GM13977 (cell line): Measurements from ENCODE around the gene ITPK1.

Experiments
- DNase-seq: peaks from one replicate; pipeline ENCODE4 v3.0.0; 2012; ENCODE audit warnings: low spot score
- in situ Hi-C: fragments of 300-500 bp; cut with MboI; formaldehyde crosslinking; loops from one replicate; pipeline ENCODE4 v1.12.0; 2022; ENCODE audit warnings: low sequenced_read_pairs, low pct_unique_long_range_greater_than_20kb, mixed read lengths, inconsistent platforms; ENCODE audit not compliant: unreplicated experiment
- TF ChIP-seq, protein P1 (sequence below): IDR thresholded peaks from 2 replicates; pipeline ENCODE4 v1.5.1; 2012; ENCODE audit warnings: mild to moderate bottlenecking, control low read depth; ENCODE audit not compliant: insufficient read depth; ENCODE audit errors: extremely low read depth, missing control alignments

ITPK1 gene

GRCh38 chr14:92934196-92935085, 181.3 kb downstream of the ITPK1 start:
- in situ Hi-C loops = no loop called here
- no peak for DNase-seq
- TF ChIP-seq, protein P1, sequence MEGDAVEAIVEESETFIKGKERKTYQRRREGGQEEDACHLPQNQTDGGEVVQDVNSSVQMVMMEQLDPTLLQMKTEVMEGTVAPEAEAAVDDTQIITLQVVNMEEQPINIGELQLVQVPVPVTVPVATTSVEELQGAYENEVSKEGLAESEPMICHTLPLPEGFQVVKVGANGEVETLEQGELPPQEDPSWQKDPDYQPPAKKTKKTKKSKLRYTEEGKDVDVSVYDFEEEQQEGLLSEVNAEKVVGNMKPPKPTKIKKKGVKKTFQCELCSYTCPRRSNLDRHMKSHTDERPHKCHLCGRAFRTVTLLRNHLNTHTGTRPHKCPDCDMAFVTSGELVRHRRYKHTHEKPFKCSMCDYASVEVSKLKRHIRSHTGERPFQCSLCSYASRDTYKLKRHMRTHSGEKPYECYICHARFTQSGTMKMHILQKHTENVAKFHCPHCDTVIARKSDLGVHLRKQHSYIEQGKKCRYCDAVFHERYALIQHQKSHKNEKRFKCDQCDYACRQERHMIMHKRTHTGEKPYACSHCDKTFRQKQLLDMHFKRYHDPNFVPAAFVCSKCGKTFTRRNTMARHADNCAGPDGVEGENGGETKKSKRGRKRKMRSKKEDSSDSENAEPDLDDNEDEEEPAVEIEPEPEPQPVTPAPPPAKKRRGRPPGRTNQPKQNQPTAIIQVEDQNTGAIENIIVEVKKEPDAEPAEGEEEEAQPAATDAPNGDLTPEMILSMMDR = no peak

- TF ChIP-seq, protein P1 = no peak
- in situ Hi-C loops = no loop called here
- DNase-seq = no peak
These were observed 182.2 kb downstream of the ITPK1 start for GRCh38 chr14:92933481-92933880.

DNA sequence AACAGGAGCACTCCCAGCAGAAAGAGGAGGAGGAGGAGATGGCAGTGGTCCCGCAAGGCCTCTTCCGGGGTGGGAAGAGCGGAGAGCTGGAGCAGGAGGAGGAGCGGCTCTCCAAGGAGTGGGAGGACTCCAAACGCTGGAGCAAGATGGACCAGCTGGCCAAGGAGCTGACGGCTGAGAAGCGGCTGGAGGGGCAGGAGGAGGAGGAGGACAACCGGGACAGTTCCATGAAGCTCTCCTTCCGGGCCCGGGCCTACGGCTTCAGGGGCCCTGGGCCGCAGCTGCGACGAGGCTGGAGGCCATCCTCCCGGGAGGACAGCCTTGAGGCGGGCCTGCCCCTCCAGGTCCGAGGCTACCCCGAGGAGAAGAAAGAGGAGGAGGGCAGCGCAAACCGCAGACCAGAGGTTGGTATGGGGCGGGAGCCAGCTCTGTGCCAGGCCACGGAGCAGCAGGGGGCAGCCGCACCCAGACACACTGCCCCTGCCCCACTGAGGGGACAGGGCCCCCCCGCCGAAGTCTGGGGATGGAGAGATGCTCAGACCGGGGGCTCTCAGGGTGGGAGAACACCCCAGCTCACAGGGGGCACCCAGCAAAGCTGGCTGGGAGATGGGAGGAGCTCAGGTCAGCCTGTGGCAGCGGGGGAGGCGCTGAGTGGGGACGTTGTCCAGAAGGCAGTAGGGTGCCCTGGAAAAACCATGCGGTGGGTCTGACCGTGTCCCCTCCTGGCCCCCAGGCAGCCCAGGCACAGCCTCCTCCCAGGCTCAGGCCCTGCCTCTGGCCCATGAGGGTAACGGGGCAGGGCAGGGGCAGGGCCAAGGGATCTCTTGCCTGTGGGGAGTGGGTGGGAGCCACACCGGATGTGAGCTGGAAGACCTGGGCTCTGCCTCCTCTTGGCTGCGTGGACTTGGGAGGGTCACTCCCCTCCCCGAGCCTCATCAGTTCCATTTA, 183.0 kb downstream of the ITPK1 start:
- TF ChIP-seq, protein P1 = no peak
- DNase-seq = no peak
- in situ Hi-C loops = no loop called here

DNA sequence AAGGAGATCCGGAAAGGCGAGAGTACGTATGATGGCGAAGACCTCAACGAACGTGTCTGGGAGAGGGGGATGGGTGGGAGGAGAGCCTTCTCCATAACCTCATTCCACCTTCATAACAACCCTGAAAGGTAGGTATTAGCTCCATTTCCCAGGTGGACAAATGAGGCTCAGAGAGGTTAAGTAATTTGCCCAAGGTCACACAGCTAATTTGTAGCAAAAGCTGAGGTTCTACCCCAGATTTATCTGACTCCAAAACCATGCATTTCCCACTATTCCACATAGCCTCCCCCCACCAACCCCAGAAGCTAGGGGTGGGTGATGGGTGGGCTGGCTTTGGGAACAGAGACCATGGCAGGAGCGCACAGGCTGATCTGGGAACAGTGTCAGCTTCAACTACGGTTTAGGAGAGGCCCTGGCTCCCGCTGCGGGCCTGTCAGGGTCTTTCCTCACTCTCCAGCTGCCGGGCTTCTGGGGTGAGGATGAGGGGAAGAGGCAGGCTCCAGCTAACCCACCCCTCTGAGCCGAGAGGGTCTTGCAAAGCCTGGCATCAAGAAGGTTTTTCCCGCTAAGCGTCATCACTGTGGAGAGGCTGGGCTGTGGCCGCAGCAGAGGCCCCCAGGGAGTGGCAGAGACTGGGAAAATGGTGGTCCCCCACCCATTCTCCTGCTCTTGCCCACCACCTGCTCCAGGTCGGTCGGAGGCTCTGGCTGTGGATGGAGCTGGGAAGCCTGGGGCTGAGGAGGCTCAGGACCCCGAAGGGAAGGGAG, 183.9 kb downstream of the ITPK1 start:
- TF ChIP-seq, protein P1 = no peak
- in situ Hi-C loops = no loop called here
- no peak for DNase-seq

DNA sequence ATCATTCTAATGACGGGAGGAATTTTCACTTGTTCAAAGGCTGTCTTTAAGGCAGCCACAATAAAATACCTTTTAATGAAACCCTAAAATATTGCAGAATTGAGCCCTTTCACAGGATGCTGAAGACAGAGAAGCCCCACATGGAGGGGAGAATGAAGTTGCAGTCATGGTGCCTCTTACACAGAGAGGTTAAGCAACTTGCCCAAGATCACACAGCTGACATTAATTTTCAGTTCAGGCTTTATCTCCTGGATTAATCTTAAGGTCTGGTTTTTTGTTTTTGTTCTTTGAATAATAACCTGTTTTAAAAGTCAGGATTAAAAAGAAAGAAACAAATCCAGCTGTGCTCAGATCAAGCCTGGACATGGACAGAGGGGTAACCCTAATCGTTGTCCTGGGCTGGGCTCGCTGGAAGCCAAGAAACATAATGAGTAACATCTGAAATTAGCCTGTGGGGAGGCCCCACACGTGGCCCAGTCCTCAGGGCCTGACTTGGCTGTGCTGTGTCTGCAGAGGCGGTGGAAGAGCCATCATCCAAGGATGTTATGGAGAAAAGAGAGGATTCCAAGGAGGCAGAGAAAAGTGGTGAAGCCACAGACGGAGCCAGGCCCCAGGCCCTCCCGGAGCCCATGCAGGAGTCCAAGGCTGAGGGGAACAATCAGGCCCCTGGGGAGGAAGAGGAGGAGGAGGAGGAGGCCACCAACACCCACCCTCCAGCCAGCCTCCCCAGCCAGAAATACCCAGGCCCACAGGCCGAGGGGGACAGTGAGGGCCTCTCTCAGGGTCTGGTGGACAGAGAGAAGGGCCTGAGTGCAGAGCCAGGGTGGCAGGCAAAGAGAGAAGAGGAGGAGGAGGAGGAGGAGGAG, 184.8 kb downstream of the ITPK1 start:
- TF ChIP-seq, protein P1 = no peak
- no peak for DNase-seq
- in situ Hi-C loops = no loop called here
